Breast epithelium (tissue), 4 donors: Measurements from ENCODE around the gene MTARC2. TPM values are rescaled to one million over a fixed set of nuclear protein-coding genes. Genes with fewer than 3 reads are reported as not detected.

ENCODE experiments used
- DNase-seq, 2 donors: peaks; one replicate each; pipeline ENCODE4 v3.0.0-alpha.2; 2019; ENCODE audit warnings: low spot score in 2 of 2
- H3K27ac ChIP-seq, 2 donors: fragments of 200-600 bp; sonication (generic) in 1 of 2; one replicate each; pipeline ENCODE4 v1.5.1; 2016 to 2019; ENCODE audit warnings: mild to moderate bottlenecking in 1 of 2
- H3K27me3 ChIP-seq, 2 donors: fragments of 200-600 bp; sonication (generic) in 1 of 2; one replicate each; pipeline versions ENCODE4 v1.5.1 to v1.6.0; 2017 to 2019; ENCODE audit warnings: control low read depth in 1 of 2, mild to moderate bottlenecking in 1 of 2
- H3K36me3 ChIP-seq: fragments of 200-600 bp; one replicate; pipeline ENCODE4 v1.5.1; 2019
- H3K4me1 ChIP-seq, 2 donors: fragments of 200-600 bp; sonication (generic); one replicate each; pipeline ENCODE4 v1.5.1; 2016 to 2019; ENCODE audit warnings: control low read depth in 1 of 2
- H3K4me3 ChIP-seq, 3 donors: fragments of 200-600 bp; sonication (generic); 1 replicate in 2 of 3; 2 replicates in 1 of 3; pipeline ENCODE4 v1.5.1; 2016 to 2019; ENCODE audit warnings: mild to moderate bottlenecking in 3 of 3, moderate library complexity in 2 of 3
- H3K9me3 ChIP-seq, 2 donors: fragments of 200-600 bp; sonication (generic) in 1 of 2; one replicate each; pipeline ENCODE4 v1.5.1; 2016 to 2019; ENCODE audit warnings: control low read depth in 1 of 2
- POLR2A ChIP-seq: fragments of 450-650 bp; IDR thresholded peaks from one replicate; pipeline ENCODE4 v1.6.1; 2016; ENCODE audit warnings: antibody characterized with exemption, mild to moderate bottlenecking, moderate library complexity
- POLR2AphosphoS5 ChIP-seq, 3 donors: sonication (generic); formaldehyde crosslinking; IDR thresholded peaks; one replicate each; pipeline ENCODE4 v1.6.1; 2017; ENCODE audit warnings: antibody characterized with exemption in 3 of 3
- intact Hi-C: fragments of 100-400 bp; cut with DNase I; formaldehyde crosslinking; loops from one replicate; pipeline ENCODE4 v1.15.1; 2023; ENCODE audit warnings: low total_unique reads
- total RNA-seq, 3 donors: library from RNA; depleted of rRNA; stranded (reverse); fragments of >200 nt; gene quantifications; one replicate each; pipeline ENCODE4 v1.1.0, GENCODE V29; 2016
- TF ChIP-seq, protein P1 (sequence below), 3 donors: fragments of 450-650 bp; IDR thresholded peaks; one replicate each; pipeline ENCODE4 v1.5.1; 2016 to 2017; ENCODE audit warnings: antibody characterized with exemption in 3 of 3, mild to moderate bottlenecking in 3 of 3, moderate library complexity in 3 of 3

Gene MTARC2
- total RNA-seq, 3 donors from 2014 or later: 11.7 to 18.4 (median 15.8) TPM

GRCh38 chr1:220824031-220824989, 76.2 kb downstream of the MTARC2 start:
- H3K4me3 ChIP-seq: no peak overlapping the region
- no peaks in the 10 kb centered on the region for H3K27me3 ChIP-seq
- no peaks in the 10 kb centered on the region for H3K4me1 ChIP-seq
- no peak for DNase-seq
- H3K36me3 ChIP-seq: no peaks in the 10 kb centered on the region
- no peaks in the 10 kb centered on the region for H3K9me3 ChIP-seq
- no peak overlapping the region for H3K27ac ChIP-seq
- TF ChIP-seq POLR2AphosphoS5 (IDR thresholded peaks at IDR 0.05) (no peak), POLR2A (no peak)
- TF ChIP-seq, protein P1, sequence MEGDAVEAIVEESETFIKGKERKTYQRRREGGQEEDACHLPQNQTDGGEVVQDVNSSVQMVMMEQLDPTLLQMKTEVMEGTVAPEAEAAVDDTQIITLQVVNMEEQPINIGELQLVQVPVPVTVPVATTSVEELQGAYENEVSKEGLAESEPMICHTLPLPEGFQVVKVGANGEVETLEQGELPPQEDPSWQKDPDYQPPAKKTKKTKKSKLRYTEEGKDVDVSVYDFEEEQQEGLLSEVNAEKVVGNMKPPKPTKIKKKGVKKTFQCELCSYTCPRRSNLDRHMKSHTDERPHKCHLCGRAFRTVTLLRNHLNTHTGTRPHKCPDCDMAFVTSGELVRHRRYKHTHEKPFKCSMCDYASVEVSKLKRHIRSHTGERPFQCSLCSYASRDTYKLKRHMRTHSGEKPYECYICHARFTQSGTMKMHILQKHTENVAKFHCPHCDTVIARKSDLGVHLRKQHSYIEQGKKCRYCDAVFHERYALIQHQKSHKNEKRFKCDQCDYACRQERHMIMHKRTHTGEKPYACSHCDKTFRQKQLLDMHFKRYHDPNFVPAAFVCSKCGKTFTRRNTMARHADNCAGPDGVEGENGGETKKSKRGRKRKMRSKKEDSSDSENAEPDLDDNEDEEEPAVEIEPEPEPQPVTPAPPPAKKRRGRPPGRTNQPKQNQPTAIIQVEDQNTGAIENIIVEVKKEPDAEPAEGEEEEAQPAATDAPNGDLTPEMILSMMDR (IDR thresholded peaks at IDR 0.05): no peak
- intact Hi-C loops: no loop called here

DNA sequence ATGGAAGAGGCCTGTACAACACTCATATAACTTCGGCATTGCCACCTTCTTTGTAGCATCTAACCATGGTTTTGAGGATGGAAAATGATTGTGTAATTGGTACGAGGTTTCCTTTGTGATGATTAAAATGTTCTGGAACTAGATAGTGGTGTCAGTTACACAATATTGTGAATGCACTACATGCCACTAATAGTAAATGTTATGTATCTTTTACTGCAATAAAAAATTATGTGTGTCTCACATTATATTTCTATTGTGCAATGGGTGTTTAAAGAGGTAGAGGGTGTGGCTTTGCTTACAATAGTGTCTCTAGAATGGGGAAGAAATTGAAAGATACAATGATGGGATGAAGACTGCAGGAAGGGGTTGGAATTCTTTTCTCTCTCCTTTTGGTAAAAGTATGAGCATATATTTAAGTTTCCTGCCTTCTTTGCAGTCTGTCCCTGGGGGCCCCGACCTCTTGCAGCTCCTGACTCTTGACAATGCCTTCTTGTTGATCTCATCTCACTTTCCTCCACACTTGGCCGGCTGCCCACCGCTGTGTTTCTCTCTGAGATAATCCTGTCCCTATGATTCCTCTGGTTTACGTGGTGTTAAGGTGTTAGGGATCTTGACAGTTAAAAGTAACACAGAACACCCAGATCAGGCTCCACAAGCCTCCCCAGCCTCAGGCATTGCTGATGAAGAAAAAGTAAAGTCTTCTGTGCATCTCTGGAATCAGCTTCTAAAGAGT, 77.9 kb downstream of the MTARC2 start:
- Histone ChIP-seq H3K4me1 (no peaks in the 10 kb centered on the region), H3K4me3 (no peak overlapping the region), H3K27ac (no peak overlapping the region), H3K27me3 (no peaks in the 10 kb centered on the region), H3K36me3 (no peaks in the 10 kb centered on the region), H3K9me3 (no peaks in the 10 kb centered on the region)
- no peak for DNase-seq
- intact Hi-C loops: no loop called here
- TF ChIP-seq POLR2A: no peak
- no peak for TF ChIP-seq POLR2AphosphoS5 (IDR thresholded peaks at IDR 0.05)
- TF ChIP-seq, protein P1 (IDR thresholded peaks at IDR 0.05): no peak

DNA sequence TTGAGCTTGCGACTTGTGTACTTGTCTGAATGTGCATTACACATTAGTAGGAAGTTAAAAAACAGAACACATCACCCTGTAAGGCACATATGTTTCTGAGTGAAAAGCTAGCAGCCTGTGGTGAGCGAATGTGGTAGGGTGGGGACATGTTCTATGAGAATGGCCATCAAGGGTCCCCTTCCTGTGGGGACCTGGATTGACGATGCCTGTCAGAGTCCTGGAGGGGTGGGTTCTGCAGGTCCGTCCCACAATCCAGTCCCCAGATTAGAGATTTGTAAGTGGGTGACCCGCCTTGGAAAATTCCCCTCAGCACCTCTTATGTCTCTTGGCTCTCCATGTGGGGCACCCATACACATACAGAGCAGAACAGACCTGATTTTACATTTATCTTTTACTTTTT, 78.6 kb downstream of the MTARC2 start:
- H3K9me3 ChIP-seq: peaks cover 0 to 5% of the 10 kb centered on the region in 2 donors
- TF ChIP-seq POLR2AphosphoS5 (IDR thresholded peaks at IDR 0.05) (no peak), POLR2A (no peak)
- TF ChIP-seq, protein P1 (IDR thresholded peaks at IDR 0.05): no peak
- H3K4me3 ChIP-seq: no peak overlapping the region
- no peaks in the 10 kb centered on the region for H3K36me3 ChIP-seq
- H3K27me3 ChIP-seq: no peaks in the 10 kb centered on the region
- intact Hi-C loops: no loop called here
- H3K4me1 ChIP-seq: no peaks in the 10 kb centered on the region
- no peak overlapping the region for H3K27ac ChIP-seq
- DNase-seq: no peak

- TF ChIP-seq POLR2A (no peak), POLR2AphosphoS5 (IDR thresholded peaks at IDR 0.05) (no peak)
- TF ChIP-seq, protein P1 (IDR thresholded peaks at IDR 0.05): no peak
- Histone ChIP-seq H3K9me3 (peaks cover 0 to 5% of the 10 kb centered on the region in 2 donors), H3K36me3 (no peaks in the 10 kb centered on the region), H3K27me3 (no peaks in the 10 kb centered on the region), H3K27ac (no peak overlapping the region), H3K4me3 (no peak overlapping the region), H3K4me1 (no peaks in the 10 kb centered on the region)
- intact Hi-C loops: no loop called here
- DNase-seq: no peak
These were observed 79.5 kb downstream of the MTARC2 start for GRCh38 chr1:220827445-220828178.
